Prostate gland (tissue), 2 donors: ENCODE results near the gene RETREG2. TPM values are rescaled to one million over a fixed set of nuclear protein-coding genes. Genes with fewer than 3 reads are reported as not detected.
A peak's percentile ranks its signal among the peaks of the same experiment; 100 is the strongest.

ENCODE experiments used
- DNase-seq: peaks from one replicate; pipeline ENCODE4 v3.0.0-alpha.2; 2019; ENCODE audit warnings: low spot score
- H3K27ac ChIP-seq, 2 donors: fragments of 200-600 bp; sonication (generic); 2 replicates each; pipeline ENCODE4 v1.5.1; 2017 to 2019
- H3K27me3 ChIP-seq: fragments of 200-600 bp; sonication (generic); replicated peaks from 2 replicates; pipeline ENCODE4 v1.5.1; 2019; ENCODE audit not compliant: insufficient read depth
- H3K36me3 ChIP-seq, 2 donors: fragments of 200-600 bp; sonication (generic); 1 replicate in 1 of 2; 2 replicates in 1 of 2; pipeline versions ENCODE4 v1.5.1 to v1.8.1; 2017 to 2019
- H3K4me1 ChIP-seq: fragments of 200-600 bp; sonication (generic); replicated peaks from 2 replicates; pipeline ENCODE4 v1.5.1; 2019
- H3K4me3 ChIP-seq, 2 donors: fragments of 200-600 bp; sonication (generic); 2 replicates each; pipeline ENCODE4 v1.5.1; 2017 to 2019
- H3K9me3 ChIP-seq: fragments of 200-600 bp; sonication (generic); 2 replicates; pipeline ENCODE4 v1.5.1; 2017
- CTCF ChIP-seq, 4 experiments: fragments of 200-600 bp in 2 of 4; fragments of 450-650 bp in 2 of 4; sonication (generic) in 2 of 4; IDR thresholded peaks; 1 replicate in 3 of 4; 2 replicates in 1 of 4; pipeline ENCODE4 v1.5.1; 2016 to 2019; ENCODE audit warnings: antibody characterized with exemption in 4 of 4, mild to moderate bottlenecking in 2 of 4, moderate library complexity in 2 of 4
- POLR2A ChIP-seq: fragments of 450-650 bp; IDR thresholded peaks from one replicate; pipeline ENCODE4 v1.6.1; 2016; ENCODE audit warnings: antibody characterized with exemption, mild to moderate bottlenecking
- POLR2AphosphoS5 ChIP-seq: sonication (generic); formaldehyde crosslinking; IDR thresholded peaks from one replicate; pipeline ENCODE4 v1.6.1; 2017; ENCODE audit warnings: antibody characterized with exemption
- WGBS: methylation state at CpG from one replicate; pipeline ENCODE4 v1.1.5; 2018; 5-methylcytosine and 5-hydroxymethylcytosine counted together
- intact Hi-C: fragments of 100-400 bp; cut with DNase I; formaldehyde crosslinking; loops from one replicate; pipeline ENCODE4 v1.14.2; 2022
- total RNA-seq, 2 donors: library from RNA; depleted of rRNA; stranded (reverse); fragments of >200 nt; gene quantifications; one replicate each; pipeline ENCODE4 v1.1.0, GENCODE V29; 2016

RETREG2 gene
- total RNA-seq, 2 donors from 2014 or later: 84.4 to 142 TPM

GRCh38 chr2:219205981-219206327 is 27.9 kb downstream of the RETREG2 start:
- H3K27me3 ChIP-seq: no peaks in the 10 kb centered on the region
- H3K4me1 ChIP-seq: peaks cover 11% of the 10 kb centered on the region
- intact Hi-C loops: loop anchor here (1.0 kb wide), 1 partner anchor 46 kb away; the partner anchor contains the start of gene NHEJ1
- TF ChIP-seq POLR2A (no peak), CTCF (IDR thresholded peaks at IDR 0.05) (no peak), POLR2AphosphoS5 (no peak)
- WGBS: 10% methylated on average over 7 of the region's 7 CpGs
- H3K36me3 ChIP-seq: peaks cover 0 to 4% of the 10 kb centered on the region in 2 donors
- H3K27ac ChIP-seq: peak overlapping the region; percentile 98 to 99
- no peaks in the 10 kb centered on the region for H3K9me3 ChIP-seq
- H3K4me3 ChIP-seq: peak overlapping the region; percentile 71 to 74
- no peak for DNase-seq

GRCh38 chr2:219206328-219207133 is 28.5 kb downstream of the RETREG2 start, which contains the start of gene ZFAND2B:
TSS of gene ZFAND2B (plus strand) at chr2:219206782. CDS start at chr2:219206988, 206 bp downstream.
- Histone ChIP-seq H3K9me3 (no peaks in the 10 kb centered on the region), H3K36me3 (peaks cover 0 to 4% of the 10 kb centered on the region in 2 donors), H3K27ac (peak within 1 kb of the TSS; percentile 98 to 99), H3K27me3 (no peaks in the 10 kb centered on the region), H3K4me1 (peaks cover 11% of the 10 kb centered on the region), H3K4me3 (peak within 1 kb of the TSS; percentile 71 to 74)
- under 1% methylated on average over 60 of the region's 76 CpGs for WGBS
- TF ChIP-seq CTCF (IDR thresholded peaks at IDR 0.05) (peak in 2 of 4 experiments; percentile 36 to 57), POLR2AphosphoS5 (peak; percentile 100), POLR2A (peak; percentile 100)
- DNase-seq: peak; percentile 96
- intact Hi-C loops: loop anchor here (1.0 kb wide), 1 partner anchor 46 kb away; the partner anchor contains the start of gene NHEJ1

- Histone ChIP-seq H3K4me3 (peak overlapping the region; percentile 71 to 74), H3K36me3 (peaks cover 3 to 4% of the 10 kb centered on the region in 2 donors), H3K9me3 (no peaks in the 10 kb centered on the region), H3K27ac (peak overlapping the region; percentile 98 to 99), H3K4me1 (peaks cover 11% of the 10 kb centered on the region), H3K27me3 (no peaks in the 10 kb centered on the region)
- DNase-seq: no peak
- WGBS: 8% methylated on average over 18 of the region's 22 CpGs
- TF ChIP-seq POLR2AphosphoS5 (no peak), CTCF (IDR thresholded peaks at IDR 0.05) (no peak), POLR2A (no peak)
- intact Hi-C loops: no loop called here
Measured at GRCh38 chr2:219207134-219207883, 29.2 kb downstream of the RETREG2 start.

GRCh38 chr2:219207884-219208740 is 30.0 kb downstream of the RETREG2 start:
- peak overlapping the region; percentile 98 to 99 for H3K27ac ChIP-seq
- peak overlapping the region in 1 of 2 donors; percentile 74 for H3K4me3 ChIP-seq
- DNase-seq: peak; percentile 33
- no peaks in the 10 kb centered on the region for H3K9me3 ChIP-seq
- intact Hi-C loops: no loop called here
- WGBS: 46% methylated on average over 17 of the region's 17 CpGs
- no peaks in the 10 kb centered on the region for H3K27me3 ChIP-seq
- H3K36me3 ChIP-seq: peaks cover 3 to 4% of the 10 kb centered on the region in 2 donors
- H3K4me1 ChIP-seq: peaks cover 11% of the 10 kb centered on the region
- TF ChIP-seq CTCF (IDR thresholded peaks at IDR 0.05) (no peak), POLR2A (no peak), POLR2AphosphoS5 (peak; percentile 33)
